ENCODE results near the gene MPND. TPM values are rescaled to one million over a fixed set of nuclear protein-coding genes. Genes with fewer than 3 reads are reported as not detected.
"Not testable (repeated sequence)": the region's sequence is repeated elsewhere in the genome, so short reads cannot be mapped to it uniquely, and the experiment has no call there.

MPND gene
- polyA plus RNA-seq, 10 donors = 10.9 to 15.9 (median 14.6) TPM

DNA sequence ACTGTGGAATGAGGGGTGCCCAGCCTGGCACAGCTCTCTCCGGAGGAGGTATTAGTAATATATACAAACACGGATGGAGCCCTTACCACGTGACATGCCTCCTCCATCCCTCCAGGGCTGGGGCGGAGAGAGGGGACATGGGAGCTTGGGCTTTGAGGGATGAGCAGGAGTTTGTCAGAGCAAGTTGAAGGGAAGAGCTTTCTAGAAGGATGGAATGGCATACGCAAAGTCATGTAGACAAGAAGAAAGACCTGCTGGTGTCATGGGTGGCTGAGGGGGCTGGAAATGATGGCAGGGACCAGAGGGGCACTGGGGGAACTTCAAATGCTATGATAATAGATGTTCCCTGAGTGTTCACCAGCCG, 2.6 kb downstream of the MPND start:
- no peak for DNase-seq

DNA sequence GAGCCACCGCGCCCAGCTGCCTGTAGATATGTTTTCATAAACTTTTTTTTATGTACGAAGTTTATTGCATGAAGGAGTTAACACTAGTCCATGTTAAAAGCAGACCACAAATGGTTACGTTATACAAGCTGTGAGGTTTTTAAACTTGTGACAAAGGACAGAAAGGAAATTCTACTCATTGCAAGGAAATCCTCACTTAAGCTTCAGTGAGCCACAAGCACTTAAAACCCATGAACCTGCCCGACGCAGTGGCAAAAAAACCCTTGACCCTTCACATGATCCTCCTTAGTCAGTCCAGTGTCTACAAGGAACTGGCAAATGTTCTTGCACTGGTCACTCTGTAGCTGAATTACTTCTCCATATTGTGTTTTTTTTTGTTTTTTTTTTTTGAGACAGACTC, 4.2 kb downstream of the MPND start:
- DNase-seq = no peak

DNA sequence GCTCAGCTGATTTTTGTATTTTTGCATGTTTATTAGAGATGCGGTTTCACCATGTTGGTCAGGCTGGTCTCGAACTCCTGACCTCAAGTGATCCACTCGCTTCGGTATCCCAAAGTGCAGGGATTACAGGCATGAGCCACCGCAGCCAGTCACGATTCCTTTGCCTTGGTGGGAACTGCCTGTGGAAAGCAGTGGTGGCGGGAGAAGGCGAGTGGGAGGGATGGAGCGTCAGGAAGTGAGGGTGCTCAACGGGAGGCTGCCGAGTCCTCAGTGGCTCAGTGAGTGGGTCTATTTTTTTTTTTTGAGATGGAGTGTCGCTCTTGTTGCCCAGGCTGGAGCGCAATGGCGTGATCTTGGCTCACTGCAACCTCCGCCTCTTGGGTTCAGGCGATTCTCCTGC, 5.9 kb downstream of the MPND start:
- not testable (repeated sequence) for DNase-seq

DNA sequence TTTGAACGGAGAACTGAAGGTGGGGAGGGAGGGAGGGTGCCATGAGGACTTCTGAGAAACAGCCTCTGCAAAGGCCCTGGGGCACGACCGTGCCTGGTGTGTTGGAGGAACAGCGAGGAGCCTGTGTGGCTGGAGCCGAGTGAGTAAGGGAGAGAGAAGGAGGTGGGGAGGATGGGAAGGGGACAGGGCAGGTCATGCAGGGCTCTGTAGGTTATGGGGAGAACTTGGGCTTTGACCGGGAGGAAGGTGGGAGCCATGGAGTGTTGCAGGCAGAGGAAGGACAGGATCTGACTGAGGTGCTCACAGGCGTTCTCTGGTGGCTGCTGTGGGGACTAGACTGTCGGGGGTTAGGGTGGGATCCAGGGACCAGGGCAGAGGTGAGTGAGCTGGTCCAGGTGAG, 6.7 kb downstream of the MPND start:
- DNase-seq = no peak

DNA sequence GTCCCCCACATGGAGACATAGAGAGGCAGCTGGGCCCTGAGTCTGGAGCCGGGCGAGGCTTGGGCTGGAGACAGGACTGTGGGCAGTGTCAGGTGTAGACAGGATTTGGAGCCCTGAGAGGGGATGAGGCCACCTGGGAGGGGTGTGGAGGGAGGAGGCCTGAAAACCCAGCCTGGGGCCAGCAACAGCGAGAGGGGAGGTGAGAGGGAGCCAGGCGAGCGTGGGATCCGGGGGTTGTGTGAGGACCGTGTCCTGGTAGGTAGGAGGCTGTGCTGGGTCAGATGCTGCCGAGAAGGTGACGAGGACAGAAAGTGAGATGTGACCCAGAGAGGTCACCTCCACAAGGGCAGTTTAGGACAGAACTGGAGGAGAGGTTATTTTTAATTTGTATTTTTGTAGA, 7.4 kb downstream of the MPND start:
- no peak for DNase-seq

DNA sequence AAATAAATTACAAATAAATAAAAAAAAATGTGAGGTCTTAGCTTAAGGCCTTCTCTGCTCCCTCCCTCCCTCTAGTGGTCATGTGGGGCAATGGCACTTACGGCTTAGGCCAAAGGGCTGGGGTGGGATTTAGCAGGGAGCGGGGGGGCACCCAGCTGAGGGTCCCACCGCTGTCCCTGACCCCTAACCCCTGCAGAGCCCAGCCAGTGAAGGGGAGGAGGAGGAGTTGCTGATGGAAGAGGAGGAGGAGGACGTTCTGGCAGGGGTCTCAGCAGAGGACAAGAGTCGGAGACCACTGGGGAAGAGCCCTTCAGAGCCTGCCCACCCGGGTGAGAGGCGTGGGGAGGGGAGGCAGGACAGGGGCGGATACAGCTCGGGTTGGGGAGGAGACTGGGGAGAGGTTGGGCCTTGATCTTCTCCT, 9.3 kb downstream of the MPND start:
- DNase-seq = peak in 2 of 3 donors; percentile 64 to 74

DNA sequence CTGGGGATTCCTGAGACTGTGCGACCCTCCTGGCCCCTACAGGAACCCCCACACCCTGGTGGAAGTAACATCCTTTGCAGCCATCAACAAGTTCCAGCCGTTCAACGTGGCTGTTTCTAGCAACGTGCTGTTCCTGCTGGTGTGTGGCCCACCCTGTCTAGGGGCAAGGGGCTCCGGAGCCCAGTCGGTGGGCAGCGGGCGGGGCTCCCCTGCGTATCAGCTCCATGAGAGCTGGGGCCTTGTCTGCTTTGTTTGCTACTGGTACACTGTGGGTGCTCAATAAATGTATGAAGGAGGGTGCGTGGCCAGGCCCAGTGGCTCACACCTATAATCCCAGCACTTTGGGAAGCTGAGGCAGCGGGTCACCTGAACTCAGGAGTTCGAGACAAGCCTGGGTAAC, 10.9 kb downstream of the MPND start:
- no peak for DNase-seq

DNA sequence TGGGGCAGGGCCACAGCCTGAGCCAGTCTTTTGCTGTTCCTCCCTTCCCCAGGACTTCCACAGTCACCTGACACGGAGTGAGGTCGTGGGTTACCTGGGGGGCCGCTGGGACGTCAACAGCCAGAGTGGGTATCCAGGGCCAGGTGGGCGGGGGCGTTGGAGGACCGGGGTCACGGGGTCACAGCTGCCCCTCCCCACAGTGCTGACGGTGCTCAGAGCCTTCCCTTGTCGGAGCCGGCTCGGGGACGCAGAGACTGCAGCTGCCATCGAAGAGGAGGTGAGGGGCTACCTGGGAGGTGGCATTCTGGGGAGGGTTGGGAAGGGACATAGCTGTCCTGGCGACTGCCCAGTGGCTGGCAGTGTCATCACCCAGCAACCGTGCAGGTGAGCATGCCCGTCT, 11.5 kb downstream of the MPND start:
- no peak for DNase-seq

DNA sequence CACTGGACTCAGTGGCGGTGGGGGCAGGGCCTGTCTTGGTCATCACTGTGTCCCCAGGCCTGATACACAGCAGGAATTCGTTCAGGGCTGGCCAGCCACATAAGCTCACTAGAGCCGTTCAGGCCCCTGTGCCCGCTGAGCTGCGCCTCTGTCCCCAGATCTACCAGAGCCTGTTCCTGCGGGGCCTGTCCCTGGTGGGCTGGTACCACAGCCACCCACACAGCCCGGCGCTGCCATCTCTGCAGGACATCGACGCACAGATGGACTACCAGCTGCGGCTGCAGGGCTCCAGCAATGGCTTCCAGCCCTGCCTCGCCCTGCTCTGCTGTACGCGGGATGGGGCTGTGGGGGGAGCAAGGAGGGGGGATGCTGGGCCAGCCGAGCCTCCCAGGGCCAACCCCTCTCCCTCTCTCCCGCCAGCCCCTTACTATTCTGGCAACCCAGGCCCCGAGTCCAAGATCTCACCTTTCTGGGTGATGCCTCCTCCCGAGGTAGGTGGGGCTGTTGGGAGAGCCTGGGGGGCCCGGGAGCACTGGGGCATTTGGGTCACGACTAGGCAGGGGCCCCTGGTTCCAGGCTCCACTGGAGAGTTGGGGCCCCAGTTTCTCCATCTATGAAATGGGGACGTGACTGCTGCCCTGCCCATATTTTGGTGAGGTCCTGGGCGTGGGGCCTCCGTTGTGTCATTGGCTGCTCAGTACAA, 13.9 kb downstream of the MPND start:
- DNase-seq = no peak

DNA sequence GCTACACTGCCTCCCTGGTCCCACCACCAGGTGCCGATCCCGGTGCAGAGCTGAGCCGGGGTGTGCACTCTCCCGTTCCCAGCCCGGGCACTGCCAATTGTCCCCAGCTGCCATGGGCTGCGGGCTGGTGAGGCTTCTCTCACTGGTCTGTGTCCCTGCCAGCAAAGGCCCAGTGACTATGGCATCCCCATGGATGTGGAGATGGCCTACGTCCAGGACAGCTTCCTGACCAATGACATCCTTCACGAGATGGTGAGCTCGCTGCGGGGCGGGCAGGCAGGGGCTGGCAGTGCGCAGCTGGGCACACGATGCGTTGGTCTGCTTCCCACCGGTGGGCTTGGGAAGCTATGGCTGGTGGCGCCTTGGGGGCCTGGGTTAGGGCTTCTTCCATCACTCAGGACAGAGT, 14.6 kb downstream of the MPND start:
- DNase-seq = peak in 1 of 3 donors; percentile 12

DNA sequence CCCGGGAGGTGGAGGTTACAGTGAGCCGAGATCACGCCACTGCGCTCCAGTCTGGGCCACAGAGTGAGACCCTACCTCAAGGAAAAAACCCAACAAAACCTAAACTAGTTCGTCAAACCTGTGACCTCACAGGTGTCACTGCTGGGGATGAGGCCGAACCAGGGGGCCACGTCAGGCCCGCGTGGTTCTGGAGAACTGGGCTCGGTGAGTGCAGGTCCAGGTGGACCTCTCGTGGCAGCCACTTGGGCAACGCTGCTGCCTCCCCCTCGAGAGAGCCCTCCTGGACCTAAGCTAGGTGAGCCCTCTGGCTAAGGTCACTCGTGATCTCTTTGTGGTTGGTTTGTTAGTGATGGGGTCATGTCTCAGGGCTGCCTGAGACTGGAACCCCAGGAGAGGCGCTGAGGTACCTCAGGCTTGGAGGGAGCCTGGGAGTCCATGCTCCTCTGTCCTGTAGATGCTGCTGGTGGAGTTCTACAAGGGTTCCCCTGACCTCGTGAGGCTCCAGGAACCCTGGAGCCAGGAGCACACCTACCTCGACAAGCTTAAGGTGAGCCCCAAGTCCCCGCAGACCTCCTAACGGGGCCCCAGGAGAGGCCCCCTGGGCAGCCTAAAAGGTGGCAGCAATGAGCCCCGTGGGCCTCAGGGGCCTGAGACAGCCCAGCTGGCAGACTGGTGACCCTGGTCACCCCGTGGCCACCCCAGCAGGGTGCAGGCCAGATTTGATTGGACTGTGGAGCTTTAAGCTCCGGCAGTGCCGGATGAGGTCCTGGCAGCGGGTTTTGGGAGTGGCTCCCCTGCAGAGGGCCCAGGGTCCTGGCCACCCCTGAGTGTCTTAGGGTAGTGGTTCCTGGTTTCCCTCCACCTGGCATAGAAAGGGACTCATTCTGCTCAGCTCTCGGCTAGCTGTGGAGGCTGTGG, 15.6 kb downstream of the MPND start:
- DNase-seq = peak in 1 of 3 donors; percentile 18

DNA sequence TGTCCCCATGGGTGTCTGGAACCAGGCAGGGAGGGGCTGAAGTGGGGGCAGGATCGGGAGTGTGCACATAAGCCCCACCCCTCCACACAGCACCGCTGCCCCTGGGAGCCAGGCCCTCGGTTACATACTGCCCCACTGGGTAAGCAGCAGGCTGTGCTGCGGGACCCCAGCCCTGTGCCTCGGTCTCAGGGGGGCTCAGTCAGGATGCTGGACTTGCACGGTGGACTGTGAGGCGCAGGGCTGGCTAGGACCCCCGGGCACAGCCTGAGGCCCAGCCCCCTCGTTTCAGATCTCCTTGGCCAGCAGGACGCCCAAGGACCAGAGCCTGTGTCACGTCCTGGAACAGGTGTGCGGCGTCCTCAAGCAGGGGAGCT, 16.3 kb downstream of the MPND start:
- DNase-seq = peak in 1 of 3 donors; percentile 31

DNA sequence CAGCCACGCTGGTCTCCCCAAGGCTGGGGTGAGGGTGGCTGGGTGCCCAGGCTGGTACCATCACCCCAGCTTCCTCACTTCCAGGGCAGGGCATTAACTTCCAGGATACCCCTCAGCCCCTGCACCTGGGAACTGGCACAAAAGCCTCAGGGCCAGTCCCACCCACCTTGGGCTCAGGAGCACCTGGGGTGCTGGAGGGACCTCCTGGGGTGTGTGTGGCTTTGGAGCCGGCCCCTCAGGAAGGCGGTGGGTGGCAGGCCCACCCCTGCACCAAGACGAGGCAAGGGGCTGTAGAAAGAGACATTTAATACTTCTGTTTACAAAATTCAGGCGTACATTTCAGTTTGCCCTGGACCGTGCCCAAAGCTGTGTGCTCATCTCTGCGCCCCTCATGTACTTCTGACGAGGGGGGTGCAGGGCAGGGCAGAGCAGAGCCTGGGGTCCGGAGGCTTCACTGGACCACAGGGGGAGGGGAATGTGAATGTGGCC, 16.8 kb downstream of the MPND start:
- DNase-seq = no peak

DNA sequence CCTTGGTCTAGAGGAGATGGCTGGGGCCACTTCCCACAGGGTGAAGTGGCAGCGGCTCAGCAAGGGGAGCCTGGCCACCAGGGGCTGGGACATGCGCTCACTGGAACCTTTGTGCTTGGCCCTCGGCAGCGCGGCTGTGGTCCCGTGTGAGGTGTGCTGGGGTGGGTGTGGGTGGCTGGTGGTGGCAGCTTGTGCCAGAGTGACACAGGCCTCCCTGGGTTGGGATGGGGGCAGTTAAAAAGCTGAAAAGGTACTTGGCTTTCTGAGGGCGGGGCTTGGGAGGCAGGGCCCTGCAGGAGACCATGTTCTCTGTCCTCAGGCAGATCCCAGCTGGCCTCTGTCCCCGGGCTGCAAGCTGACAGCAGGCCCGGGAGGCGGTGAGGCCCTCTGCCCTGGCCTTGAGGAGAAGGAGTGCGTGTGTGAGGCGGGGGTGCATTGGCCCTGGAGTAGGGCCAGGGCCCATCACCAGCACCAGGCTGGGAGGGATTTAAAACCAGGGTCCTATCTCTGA, 17.3 kb downstream of the MPND start:
- peak in 1 of 3 donors; percentile 26 for DNase-seq

DNA sequence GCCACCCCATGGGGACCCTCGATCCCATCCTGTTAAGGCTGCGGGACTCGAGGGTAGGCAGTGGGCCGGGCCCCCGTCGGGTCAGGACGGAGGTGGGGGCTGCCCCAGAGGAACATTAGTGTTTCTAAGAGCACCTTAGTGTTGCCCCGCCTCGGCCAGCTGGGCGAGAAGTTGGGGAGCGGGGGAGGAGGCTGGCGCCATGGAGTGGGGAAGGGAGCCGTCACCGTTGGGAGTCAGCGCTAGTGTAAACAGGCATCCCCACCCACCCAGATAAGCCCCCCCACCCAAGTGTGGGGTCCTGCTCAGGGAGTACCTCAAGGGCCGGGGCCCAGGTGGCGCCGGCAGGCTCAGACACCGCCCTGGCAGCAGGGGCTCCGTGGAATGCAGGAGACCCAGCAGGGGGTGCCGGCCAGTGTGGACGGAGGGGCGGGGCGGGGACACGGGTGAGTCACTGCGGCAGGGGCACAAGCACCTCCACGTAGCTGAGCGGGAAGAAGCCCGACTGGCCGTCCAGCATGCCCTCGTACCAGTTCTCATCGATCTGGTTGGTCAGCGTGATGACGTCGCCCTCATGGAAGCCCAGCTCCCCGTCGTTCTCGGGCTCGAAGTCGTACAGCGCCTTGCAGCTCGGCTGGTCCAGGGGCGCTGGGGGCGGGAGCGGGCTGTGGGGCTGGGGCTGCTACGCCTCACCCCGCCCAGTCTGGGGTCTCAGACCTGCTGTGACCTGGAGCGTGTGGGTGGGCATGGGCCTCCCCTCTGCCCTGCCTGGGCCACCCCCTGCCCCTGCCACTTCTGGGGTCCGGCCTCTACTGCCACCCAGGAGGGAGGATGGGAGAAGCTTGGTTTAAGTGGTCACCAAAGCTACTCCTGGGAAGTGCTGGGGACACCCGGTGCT, 18.0 kb downstream of the MPND start:
- peak in 1 of 3 donors; percentile 16 for DNase-seq

DNA sequence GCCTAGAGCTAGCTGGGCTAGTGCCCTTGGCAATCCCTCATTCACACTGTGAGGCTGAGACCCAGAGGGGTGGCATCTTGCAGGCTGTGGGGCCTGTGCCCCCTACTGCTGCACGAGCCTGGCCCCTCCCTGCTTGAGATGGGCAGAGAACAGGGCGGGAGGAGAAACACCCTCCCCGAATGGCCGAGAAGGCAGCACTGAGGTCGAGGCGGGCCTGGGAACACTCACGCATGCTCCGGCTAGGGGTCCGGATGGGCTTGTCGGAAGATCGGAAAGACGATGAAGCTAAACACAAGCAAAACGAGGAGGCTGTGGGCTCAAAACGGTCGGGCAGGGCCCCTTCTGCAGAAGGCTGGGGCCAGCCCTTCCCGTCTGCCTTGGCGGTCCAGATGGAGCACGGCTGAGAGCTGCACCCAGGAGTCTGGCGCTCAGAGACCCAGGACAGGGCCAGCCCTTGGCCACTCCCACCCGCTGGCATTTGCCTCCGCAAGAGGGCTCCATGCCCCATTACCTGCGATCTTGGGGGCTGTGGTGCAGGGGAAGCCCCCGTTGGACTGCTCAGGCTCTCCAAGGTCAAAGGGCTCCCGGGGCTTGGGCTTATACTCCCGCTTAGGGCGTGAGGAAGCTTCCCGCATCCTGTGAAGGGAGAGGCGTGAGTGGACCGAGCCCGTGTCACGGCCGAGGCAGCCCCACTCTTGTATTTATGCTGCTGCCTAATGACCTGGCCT, 18.9 kb downstream of the MPND start:
- DNase-seq = peak in 1 of 3 donors; percentile 19

DNA sequence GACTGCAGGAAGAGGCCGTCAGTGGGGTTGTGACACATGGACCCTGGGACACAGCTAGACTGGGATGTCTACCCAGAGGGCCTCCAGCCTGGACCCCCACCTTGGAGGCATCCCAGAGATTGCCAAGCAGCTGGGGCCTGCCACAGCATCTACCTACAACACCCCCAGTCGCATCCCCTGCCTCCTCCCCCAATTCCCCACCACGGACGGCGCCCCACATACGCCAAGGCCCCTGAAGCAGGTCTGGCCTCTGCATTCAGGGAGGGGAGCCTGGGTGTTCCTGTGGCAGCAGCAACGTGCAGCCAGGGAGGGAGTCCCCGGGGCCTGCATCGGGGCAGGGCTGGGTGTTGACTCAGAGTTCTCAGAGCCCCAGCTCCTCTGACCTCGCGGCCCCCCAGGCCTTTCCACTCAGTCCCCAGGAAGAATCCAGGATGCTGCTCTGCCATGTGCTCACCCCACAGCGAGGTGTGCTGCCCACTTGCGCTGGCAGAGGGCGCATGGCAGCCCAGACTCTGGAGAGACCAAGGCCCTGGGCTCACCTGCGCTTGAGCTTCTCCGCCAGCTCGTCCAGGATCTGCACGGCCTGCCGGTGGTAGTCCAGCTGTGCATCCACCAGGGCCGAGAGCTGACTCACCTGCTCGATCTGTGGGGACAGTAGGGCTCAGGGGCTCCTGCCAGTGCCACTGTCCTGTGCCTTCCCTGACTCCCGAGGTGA, 19.6 kb downstream of the MPND start:
- DNase-seq = peak in 1 of 3 donors; percentile 22

DNA sequence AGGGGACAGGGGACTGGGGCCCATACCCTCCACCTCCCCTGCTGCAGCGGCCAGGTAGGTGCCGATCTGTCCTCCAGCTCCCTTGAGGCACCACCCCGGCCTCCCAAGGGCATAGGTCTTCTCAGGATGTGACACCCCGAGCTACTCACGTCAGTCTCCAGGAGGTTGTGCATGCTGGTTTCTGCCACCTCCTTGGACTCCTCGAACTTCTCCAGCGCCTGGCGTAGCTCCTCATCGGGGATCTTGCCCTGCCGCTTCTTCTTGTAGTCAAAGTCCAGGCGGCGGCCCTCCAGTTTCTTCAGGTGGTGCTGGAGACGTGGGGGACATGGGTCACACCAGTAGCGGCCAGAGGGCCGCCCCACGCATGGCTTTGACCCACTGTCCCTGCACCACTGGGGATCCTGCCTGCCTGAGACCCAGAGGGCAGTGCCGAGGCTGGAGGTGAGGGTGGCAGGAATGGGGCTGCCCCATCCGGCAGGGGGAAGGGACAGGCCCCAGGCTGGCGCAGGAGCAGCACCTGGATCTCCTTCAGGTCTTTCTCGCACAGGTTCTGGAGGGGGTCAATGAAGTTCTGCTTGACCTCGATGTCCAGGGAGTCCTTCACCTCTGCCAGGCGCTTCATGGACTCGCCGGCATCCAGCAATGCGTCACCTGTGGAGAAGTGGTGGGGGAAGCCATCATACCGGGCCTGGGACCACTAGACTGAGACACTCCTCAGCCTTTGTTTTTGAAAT, 20.4 kb downstream of the MPND start:
- DNase-seq = no peak

DNA sequence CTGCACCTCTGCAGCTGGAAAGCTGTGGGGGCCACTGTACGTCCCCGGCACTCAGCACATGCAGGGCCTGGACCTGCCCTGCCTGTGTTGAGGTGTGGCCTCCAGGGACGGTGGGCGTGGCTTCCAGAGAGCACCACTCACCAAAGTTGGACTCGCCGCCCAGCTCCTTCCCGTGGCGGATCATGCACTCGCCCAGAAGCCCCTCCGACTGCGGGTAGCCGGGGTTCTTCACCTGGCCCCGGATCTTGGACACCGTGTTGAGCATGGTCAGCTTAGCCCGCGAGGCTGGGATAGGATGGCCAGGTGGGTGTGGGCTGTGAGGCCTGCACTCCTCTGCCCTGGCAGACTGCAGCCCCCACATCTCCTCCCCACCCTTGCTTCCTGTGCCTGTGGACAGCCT, 22.0 kb downstream of the MPND start:
- peak in 1 of 3 donors; percentile 12 for DNase-seq
